Retina (tissue), 1 donor: ENCODE results near the gene EXD3.
"Not testable (repeated sequence)": the region's sequence is repeated elsewhere in the genome, so short reads cannot be mapped to it uniquely, and the experiment has no call there.

Source experiments
- DNase-seq: peaks from one replicate; pipeline ENCODE4 v3.0.0-alpha.2; 2016

The EXD3 gene

GRCh38 chr9:137390553-137391410 lies 32.2 kb downstream of the EXD3 start:
- DNase-seq, result no peak

- DNase-seq, result no peak
Observed at GRCh38 chr9:137389428-137389746, 33.6 kb downstream of the EXD3 start.

DNA sequence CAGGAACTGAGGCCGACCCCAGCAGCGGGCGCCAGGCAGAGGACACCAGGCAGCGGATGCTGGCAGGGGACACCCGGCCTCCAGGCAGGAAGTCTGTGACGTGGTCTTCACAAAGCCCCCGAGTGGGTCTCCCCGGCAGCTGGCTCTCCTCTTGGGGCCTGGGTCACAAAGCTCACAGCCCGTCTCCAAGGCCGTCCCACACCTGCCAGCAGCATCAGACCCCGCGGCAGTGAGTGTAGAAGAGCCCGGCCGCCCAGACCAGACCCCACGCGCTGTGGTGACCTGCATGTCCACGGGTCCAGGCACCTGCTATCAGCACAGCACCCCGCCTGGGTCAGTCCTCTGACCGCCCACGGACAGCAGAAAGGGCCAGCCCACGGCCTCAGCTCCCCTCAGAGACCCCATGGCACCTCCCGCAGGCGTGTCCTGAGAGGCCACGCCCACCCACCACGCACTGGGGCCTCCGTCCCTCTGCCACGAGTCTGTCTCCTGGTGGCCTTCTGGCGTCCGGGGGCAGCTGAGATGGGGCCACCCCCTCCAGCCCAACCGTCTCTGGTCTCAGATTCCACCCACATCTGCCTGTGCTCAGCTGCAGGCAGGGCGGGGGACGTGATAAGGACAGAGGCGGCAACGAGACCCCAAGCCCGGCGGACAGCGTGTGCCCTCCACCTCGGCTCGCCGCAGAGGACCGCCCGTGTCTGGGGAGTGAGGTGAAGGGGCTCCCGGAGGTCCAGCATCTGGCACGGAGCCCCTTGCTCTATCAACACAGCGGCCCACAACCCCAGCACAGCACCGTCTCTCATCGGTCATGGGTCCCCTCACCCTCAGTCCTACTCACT lies 34.2 kb downstream of the EXD3 start:
- DNase-seq, result no peak

DNA sequence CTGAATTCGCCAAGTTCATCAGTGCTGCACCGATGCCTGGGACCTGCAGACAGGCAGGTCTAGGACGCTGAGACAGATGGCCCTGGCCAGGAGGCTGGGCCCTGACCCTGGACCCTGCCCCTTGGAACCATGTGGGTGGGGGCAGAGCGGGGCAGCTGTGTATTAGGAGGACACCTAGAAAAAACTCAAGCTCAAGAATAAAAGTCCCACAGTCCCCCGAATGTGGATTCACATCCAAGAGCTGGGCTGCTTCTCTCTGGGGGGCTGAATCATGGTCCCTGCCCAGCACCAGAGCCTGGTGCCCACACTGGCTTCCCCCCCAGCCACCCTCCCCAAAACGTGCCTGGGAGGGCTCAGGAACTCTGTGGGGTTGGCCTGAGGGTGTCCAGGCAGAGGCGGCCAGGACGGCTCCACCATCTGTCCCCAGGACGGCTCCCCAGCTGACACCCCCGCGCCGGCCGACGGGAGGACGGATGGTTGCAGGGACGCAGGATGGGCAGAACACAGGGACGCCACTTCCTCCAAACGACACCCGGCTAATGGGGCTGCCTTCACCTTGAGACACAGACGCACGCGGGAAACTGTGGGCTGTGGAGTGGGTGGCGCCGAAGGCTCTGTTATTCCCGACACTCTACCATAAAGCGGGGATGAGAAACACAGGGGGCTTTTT lies 34.9 kb downstream of the EXD3 start:
- no peak for DNase-seq

GRCh38 chr9:137387114-137387890 lies 35.7 kb downstream of the EXD3 start:
- no peak for DNase-seq

DNA sequence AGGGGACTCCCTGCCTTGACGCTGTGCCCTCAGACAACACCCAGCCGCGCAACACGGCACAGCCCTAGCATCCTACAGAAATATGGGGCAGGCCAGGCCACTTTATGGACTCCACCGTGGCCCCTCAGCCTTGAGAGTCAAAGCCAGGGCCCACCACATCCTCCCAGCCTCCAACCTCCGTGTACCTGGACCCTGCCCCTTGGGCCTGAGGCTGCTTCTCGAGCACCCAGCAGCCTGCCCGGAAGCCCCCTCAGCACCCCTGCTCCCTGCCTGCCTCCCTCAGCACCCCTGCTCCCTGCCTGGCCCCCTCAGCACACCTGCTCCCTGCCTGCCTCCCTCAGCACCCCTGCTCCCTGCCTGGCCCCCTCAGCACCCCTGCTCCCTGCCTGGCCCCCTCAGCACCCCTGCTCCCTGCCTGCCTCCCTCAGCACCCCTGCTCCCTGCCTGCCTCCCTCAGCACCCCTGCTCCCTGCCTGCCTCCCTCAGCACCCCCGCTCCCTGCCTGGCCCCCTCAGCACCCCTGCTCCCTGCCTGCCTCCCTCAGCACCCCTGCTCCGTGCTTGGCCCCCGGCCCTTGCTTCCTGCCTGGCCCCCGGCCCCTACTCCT lies 36.4 kb downstream of the EXD3 start:
- not testable (repeated sequence) for DNase-seq

DNA sequence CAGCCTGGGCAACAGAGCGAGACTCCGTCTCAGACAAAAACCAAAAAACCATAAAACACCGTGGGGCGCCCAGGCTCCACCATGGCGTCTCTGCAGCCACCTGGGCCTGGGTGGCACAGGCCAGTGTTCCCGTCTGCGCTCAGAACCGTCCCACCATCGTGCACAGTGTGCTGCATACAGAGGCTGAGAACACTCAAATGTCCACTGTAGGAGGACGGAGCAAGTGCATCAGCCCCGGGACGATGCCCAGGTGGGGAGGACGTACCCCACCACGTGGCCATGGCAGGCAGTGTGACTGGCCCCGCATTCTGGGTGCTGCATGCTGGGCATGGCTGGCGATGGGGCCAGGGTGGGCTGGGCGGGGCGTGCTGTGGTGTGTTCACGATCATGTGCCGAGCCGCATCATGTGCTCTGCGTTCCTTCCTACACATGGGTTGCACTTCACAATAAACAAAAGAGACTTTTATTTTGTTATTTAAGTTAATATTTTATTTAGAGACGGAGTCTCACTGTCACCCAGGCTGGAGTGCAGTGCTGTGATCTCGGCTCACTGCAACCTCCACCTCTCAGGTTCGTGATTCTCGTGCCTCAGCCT lies 37.8 kb downstream of the EXD3 start:
- DNase-seq, result no peak

DNA sequence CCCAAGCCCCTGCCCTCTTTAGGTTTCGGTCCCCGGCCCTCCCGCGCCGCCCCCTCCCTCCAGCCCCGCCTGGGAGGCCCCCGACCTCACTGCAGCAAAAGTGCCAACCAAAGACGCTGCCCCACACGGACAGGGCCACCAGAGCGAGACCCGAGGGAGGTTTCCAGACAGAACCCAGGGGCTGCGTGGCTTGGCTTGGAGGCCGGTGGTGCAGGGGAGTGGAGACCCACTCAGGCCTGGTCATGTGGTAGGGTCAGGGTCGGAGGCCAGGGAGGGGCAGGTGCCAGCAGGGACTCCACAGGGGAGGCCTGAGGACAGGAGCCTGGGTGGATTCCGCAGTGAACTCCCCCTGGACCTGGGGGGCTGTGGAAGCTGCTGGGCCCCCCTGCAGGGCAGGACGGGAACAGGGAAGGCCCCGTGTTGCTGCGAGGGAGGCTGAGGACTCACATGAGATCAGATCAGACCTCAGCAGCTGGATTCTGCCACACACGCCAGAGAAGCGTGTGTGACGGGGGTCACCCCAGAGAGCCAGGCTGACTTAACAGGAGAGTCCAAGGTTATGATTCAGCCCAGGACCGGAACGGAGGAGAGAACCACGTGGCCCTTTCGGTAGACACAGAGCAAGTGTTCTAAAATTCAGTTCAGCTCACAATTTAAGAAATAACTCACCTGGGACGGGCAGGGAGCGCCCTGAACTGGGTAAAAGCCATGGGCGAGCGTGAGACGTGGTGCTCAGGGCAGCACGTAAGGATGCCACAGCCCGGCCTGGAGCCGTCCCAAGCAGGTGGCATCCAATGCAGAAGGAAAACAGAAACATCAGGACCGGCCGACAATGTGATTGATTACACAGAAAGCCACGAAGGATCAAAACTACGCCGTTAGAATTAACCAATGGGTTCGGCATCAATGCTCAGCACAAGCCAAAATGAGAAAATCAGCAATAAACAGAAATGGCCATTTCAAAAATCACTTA lies 38.9 kb downstream of the EXD3 start:
- no peak for DNase-seq

DNA sequence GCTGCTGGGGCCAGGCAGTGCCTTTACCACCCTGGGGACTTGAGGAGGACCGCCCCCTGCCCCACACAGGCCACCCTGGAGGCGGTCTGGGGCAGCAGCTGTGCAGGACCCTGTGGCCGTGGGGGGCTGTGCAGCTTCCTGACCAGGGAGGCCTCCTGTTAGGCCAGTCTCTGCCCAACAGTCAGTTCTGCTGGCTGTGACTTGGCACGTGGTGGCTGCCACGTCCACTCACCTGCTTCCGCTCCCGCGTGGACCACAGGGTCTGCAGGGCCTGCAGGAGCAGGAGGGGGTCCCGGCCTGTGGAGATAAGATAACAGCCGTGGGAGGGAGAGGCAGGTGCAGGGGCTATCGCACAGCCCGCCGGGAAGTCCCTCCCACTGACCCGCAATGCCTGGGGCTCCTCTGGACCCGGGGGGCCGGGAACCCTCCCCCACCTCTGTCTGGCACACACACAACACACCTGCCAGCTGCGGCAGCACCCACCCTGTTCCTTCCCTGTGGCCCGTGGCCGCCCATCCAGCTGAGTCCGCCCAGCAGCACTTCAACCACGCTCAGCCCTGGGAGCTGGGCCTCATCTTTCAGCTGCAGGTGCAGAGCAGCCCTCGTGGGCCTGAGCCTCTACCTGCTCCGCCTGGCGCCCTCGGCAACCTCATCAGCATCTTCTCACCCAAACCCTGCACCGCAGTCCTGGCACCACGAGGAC lies 39.7 kb downstream of the EXD3 start:
- peak; percentile 38 for DNase-seq

GRCh38 chr9:137382444-137383080 lies 40.4 kb downstream of the EXD3 start:
- DNase-seq, result no peak

- no peak for DNase-seq
Observed at GRCh38 chr9:137381501-137382443, 41.2 kb downstream of the EXD3 start.

DNA sequence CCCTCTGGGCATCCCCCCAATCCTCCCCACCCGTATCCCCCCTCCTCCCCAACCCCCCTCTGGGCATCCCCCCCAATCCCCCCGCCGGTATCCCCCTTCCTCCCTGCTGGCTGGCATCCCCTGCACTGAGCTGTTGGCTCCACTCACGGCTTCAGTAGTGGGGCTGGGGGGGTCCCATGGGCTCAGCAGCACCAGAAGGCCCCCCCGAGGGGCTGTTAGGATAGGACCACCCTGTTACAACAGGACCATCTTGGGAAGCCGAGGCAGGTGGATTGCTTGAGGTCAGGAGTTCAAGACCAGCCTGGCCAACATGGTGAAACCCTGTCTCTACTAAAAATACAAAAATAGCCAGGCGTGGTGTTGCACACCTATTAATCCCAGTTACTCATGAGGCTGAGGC lies 42.4 kb downstream of the EXD3 start:
- no peak for DNase-seq

DNA sequence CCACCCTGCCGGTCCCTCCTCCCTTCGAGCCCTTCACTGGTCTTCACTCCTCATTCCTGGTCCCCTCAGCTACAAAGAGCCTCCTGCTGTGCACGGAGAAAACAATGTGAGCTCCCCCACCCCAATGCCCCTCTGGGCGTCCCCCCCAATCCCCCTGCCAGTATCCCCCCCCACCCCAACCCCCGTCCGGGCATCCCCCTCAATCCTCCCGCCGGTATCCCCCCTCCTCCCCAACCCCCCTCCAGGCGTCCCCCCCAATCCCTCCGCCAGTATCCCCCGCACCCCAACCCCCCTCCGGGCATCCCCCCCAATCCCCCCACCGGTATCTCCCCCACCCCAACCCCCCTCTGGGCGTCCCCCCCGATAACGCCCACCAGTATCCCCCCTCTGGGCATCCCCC lies 42.8 kb downstream of the EXD3 start:
- no peak for DNase-seq

- no peak for DNase-seq
Observed at GRCh38 chr9:137379761-137380161, 43.2 kb downstream of the EXD3 start.

DNA sequence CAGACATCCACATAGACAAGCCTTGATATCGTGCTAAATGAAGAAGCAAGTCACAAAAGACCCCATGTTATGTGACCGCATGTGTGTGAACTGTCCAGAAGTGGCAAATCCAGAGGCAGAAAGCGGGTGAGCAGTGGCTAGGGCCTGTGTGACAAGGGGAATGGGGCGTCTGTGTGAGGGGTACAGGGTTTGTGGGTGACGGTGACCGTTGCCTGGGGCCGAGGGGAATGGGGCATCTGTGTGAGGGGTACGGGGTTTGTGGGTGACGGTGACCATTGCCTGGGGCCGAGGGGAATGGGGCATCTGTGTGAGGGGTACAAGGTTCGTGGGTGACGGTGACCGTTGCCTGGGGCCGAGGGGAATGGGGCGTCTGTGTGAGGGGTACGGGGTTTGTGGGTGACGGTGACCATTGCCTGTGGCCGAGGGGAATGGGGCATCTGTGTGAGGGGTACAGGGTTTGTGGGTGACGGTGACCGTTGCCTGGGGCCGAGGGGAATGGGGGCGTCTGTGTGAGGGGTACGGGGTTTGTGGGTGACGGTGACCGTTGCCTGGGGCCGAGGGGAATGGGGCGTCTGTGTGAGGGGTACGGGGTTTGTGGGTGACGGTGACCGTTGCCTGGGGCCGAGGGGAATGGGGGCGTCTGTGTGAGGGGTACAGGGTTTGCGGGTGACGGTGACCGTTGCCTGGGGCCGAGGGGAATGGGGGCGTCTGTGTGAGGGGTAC lies 44.1 kb downstream of the EXD3 start:
- not testable (repeated sequence) for DNase-seq

GRCh38 chr9:137376386-137376785 lies 46.6 kb downstream of the EXD3 start:
- DNase-seq, result no peak

- DNase-seq, result no peak
Observed at GRCh38 chr9:137375321-137376058, 47.5 kb downstream of the EXD3 start.
